CD4-positive, alpha-beta T cell (primary cell): Measurements from ENCODE around the gene LRIT2. TPM values are rescaled to one million over a fixed set of nuclear protein-coding genes. Genes with fewer than 3 reads are reported as not detected.

Source experiments
- ATAC-seq: fragments of 200-7000 bp; cut with Tn5 transposase; one replicate; pipeline ENCODE4 v1.10.0; 2022; ENCODE audit warnings: mild to moderate bottlenecking; ENCODE audit not compliant: poor library complexity
- CTCF ChIA-PET: fragments of 350-600 bp; sonication (Branson Sonifier 250); formaldehyde crosslinking; loops from one replicate; lab custom pipeline; 2021; ENCODE audit warnings: antibody characterized with exemption, inconsistent platforms; lab: Charles Lee
- POLR2A ChIA-PET: fragments of 350-600 bp; sonication (Branson Sonifier 250); formaldehyde crosslinking; loops from one replicate; lab custom pipeline; 2021; ENCODE audit warnings: antibody characterized with exemption, inconsistent platforms; lab: Charles Lee
- DNase-seq, 14 experiments: peaks; one replicate each; pipeline ENCODE4 v3.0.0-alpha.2; 2013 to 2020; ENCODE audit warnings: mixed read lengths in 2 of 14
- H3K27ac ChIP-seq, 2 donors: one replicate each; pipeline versions ENCODE4 v1.5.1 to v1.7.0; 2013; ENCODE audit warnings: low read length in 2 of 2, low read depth in 1 of 2, mild to moderate bottlenecking in 1 of 2
- H3K27me3 ChIP-seq, 2 experiments: 1 replicate in 1 of 2; 2 replicates in 1 of 2; pipeline versions ENCODE4 v1.6.1 to v1.7.0; 2013; ENCODE audit warnings: low read length in 2 of 2, control low read depth in 1 of 2, mild to moderate bottlenecking in 1 of 2, moderate library complexity in 1 of 2; ENCODE audit not compliant: insufficient read depth in 2 of 2, control insufficient read depth in 1 of 2
- H3K36me3 ChIP-seq: one replicate; pipeline ENCODE4 v1.6.1; 2013; ENCODE audit warnings: low read length, control low read depth; ENCODE audit not compliant: insufficient read depth
- H3K4me1 ChIP-seq: one replicate; pipeline ENCODE4 v1.6.1; 2013; ENCODE audit warnings: low read length, control low read depth; ENCODE audit not compliant: insufficient read depth
- H3K4me3 ChIP-seq: one replicate; pipeline ENCODE4 v1.5.1; 2013; ENCODE audit warnings: mild to moderate bottlenecking, low read length, moderate library complexity
- H3K9me3 ChIP-seq, 2 experiments: 1 replicate in 1 of 2; 2 replicates in 1 of 2; pipeline versions ENCODE4 v1.6.1 to v1.7.0; 2013; ENCODE audit warnings: low read length in 2 of 2, mild to moderate bottlenecking in 2 of 2, control low read depth in 1 of 2, moderate library complexity in 1 of 2; ENCODE audit not compliant: control insufficient read depth in 1 of 2, insufficient read depth in 1 of 2
- H3K27ac Mint-ChIP-seq: one replicate; pipeline ENCODE4 v1.8.0; 2020; ENCODE audit warnings: mixed read lengths
- H3K27me3 Mint-ChIP-seq: one replicate; pipeline ENCODE4 v1.8.0; 2021; ENCODE audit warnings: mixed read lengths
- H3K36me3 Mint-ChIP-seq: one replicate; pipeline ENCODE4 v1.8.0; 2021; ENCODE audit warnings: low read depth, mixed read lengths
- H3K4me1 Mint-ChIP-seq: one replicate; pipeline ENCODE4 v1.8.0; 2021; ENCODE audit warnings: low read depth, mixed read lengths
- H3K4me3 Mint-ChIP-seq: one replicate; pipeline ENCODE4 v1.8.0; 2020; ENCODE audit warnings: mild to moderate bottlenecking, mixed read lengths
- H3K9me3 Mint-ChIP-seq: one replicate; pipeline ENCODE4 v1.8.0; 2020; ENCODE audit warnings: mixed read lengths
- intact Hi-C, 2 experiments: fragments of 100-400 bp; cut with DNase I in 1 of 2; cut with micrococcal nuclease in 1 of 2; formaldehyde crosslinking; loops; one replicate each; pipeline versions ENCODE4 v1.15.1 to v1.9.0; 2023 to 2025; cut with DNase I, micrococcal nuclease
- total RNA-seq, 174 experiments: library from RNA in 2 of 174; stranded (reverse) in 2 of 174; gene quantifications; one replicate each; pipeline ENCODE4 v1.2.3 and lab custom pipeline; 2021 to 2026
- TF ChIP-seq, protein P1 (sequence below): fragments of 200-600 bp; IDR thresholded peaks from one replicate; pipeline ENCODE4 v1.8.0; 2022; ENCODE audit warnings: antibody characterized with exemption, mild to moderate bottlenecking

LRIT2 gene
- total RNA-seq, 2 experiments from 2014 or later: not detected

DNA sequence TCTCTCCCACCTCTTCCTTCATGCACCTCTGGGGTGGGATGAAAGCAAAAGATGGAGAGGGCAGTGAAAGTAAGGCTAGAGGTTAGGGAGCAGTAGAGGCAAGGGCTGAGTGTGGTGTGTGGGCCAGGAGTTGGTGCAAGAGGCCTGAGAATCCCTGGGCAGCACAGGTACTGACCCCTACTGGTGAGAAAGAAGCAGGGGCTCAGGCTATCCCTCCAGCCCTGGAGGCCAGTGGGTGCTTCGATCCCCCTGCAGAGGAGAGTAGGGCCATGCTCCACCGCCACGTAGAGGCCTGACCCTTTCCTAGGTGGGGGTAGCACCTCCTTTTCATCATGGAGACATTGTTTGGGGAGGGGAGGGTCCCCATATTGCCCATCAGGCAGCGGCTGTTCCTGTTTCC is 21.2 kb downstream of the LRIT2 start:
- Histone ChIP-seq H3K4me1 (no peaks in the 10 kb centered on the region), H3K4me3 (no peak overlapping the region), H3K9me3 (no peaks in the 10 kb centered on the region), H3K36me3 (no peaks in the 10 kb centered on the region), H3K27ac (no peak overlapping the region), H3K27me3 (no peaks in the 10 kb centered on the region)
- no peak for DNase-seq
- H3K4me1 Mint-ChIP-seq: no peaks in the 10 kb centered on the region
- no peaks in the 10 kb centered on the region for H3K9me3 Mint-ChIP-seq
- TF ChIP-seq, protein P1, sequence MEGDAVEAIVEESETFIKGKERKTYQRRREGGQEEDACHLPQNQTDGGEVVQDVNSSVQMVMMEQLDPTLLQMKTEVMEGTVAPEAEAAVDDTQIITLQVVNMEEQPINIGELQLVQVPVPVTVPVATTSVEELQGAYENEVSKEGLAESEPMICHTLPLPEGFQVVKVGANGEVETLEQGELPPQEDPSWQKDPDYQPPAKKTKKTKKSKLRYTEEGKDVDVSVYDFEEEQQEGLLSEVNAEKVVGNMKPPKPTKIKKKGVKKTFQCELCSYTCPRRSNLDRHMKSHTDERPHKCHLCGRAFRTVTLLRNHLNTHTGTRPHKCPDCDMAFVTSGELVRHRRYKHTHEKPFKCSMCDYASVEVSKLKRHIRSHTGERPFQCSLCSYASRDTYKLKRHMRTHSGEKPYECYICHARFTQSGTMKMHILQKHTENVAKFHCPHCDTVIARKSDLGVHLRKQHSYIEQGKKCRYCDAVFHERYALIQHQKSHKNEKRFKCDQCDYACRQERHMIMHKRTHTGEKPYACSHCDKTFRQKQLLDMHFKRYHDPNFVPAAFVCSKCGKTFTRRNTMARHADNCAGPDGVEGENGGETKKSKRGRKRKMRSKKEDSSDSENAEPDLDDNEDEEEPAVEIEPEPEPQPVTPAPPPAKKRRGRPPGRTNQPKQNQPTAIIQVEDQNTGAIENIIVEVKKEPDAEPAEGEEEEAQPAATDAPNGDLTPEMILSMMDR: no peak
- no peak overlapping the region for H3K27ac Mint-ChIP-seq
- no peak for ATAC-seq
- H3K27me3 Mint-ChIP-seq: peaks cover 15% of the 10 kb centered on the region
- no peaks in the 10 kb centered on the region for H3K36me3 Mint-ChIP-seq
- H3K4me3 Mint-ChIP-seq: no peak overlapping the region
- CTCF ChIA-PET: no interaction called here
- POLR2A ChIA-PET: no interaction called here
- intact Hi-C loops: no loop called here

DNA sequence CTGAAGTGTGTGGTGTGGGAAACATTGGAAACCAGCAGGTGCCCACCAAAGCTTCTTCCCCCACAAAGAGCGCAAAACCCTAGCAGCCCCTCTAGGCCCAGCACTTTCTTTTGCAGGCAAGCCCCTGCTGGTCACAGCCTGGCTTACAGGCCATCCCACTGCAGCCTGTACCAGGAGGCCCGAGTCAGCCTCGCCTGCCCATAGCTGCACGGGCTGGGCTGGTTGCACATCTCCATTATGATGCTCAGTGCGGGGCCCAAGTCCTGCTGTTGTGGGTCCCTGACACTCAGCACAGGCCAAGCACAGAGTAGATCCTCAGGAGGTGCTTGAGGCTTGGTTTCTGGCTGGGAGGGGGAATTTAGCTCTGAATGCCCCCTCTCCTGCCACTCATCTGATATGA is 23.0 kb downstream of the LRIT2 start:
- no peak for DNase-seq
- Histone ChIP-seq H3K9me3 (no peaks in the 10 kb centered on the region), H3K4me3 (no peak overlapping the region), H3K27me3 (peaks cover 0 to 4% of the 10 kb centered on the region in 2 experiments), H3K36me3 (no peaks in the 10 kb centered on the region), H3K27ac (no peak overlapping the region), H3K4me1 (no peaks in the 10 kb centered on the region)
- ChIA-PET POLR2A (no interaction called here), CTCF (no interaction called here)
- H3K36me3 Mint-ChIP-seq: no peaks in the 10 kb centered on the region
- no peak overlapping the region for H3K4me3 Mint-ChIP-seq
- H3K27ac Mint-ChIP-seq: no peak overlapping the region
- intact Hi-C loops: no loop called here
- H3K9me3 Mint-ChIP-seq: no peaks in the 10 kb centered on the region
- TF ChIP-seq, protein P1: no peak
- no peak for ATAC-seq
- H3K27me3 Mint-ChIP-seq: peaks cover 21% of the 10 kb centered on the region
- H3K4me1 Mint-ChIP-seq: no peaks in the 10 kb centered on the region

- ATAC-seq: no peak
- Mint-ChIP-seq H3K36me3 (no peaks in the 10 kb centered on the region), H3K4me3 (no peak overlapping the region), H3K4me1 (no peaks in the 10 kb centered on the region), H3K9me3 (no peaks in the 10 kb centered on the region), H3K27ac (no peak overlapping the region), H3K27me3 (peaks cover 19% of the 10 kb centered on the region)
- H3K4me1 ChIP-seq: no peaks in the 10 kb centered on the region
- H3K9me3 ChIP-seq: no peaks in the 10 kb centered on the region
- no peak for DNase-seq
- intact Hi-C loops: no loop called here
- ChIA-PET CTCF (no interaction called here), POLR2A (no interaction called here)
- no peaks in the 10 kb centered on the region for H3K36me3 ChIP-seq
- TF ChIP-seq, protein P1: no peak
- no peak overlapping the region for H3K4me3 ChIP-seq
- H3K27me3 ChIP-seq: peaks cover 0 to 5% of the 10 kb centered on the region in 2 experiments
- H3K27ac ChIP-seq: no peak overlapping the region
These were observed 23.7 kb downstream of the LRIT2 start for GRCh38 chr10:84201682-84202081.
